H1 (cell line): ENCODE results near the gene NKAIN4. TPM values are rescaled to one million over a fixed set of nuclear protein-coding genes. Genes with fewer than 3 reads are reported as not detected.
A peak's percentile ranks its signal among the peaks of the same experiment; 100 is the strongest.

Experiments used
- CTCF ChIA-PET: fragments of 300-600 bp; sonication (Branson Sonifier 250); formaldehyde crosslinking; loops from one replicate; lab custom pipeline; 2021; ENCODE audit not compliant: partially characterized antibody; lab: Charles Lee
- POLR2A ChIA-PET: fragments of 300-600 bp; sonication (Branson Sonifier 250); formaldehyde crosslinking; loops from one replicate; lab custom pipeline; 2021; ENCODE audit warnings: inconsistent platforms; ENCODE audit not compliant: partially characterized antibody; lab: Charles Lee
- DNase-seq, 2 experiments: peaks; one replicate each; pipeline versions ENCODE4 v3.0.0 to v3.0.0-alpha.2; 2010 to 2022; ENCODE audit warnings: low spot score in 2 of 2, low read depth in 1 of 2, mixed read lengths in 1 of 2
- FAIRE-seq: peaks from 2 replicates; lab custom pipeline; 2011; peaks lifted over from hg19 to GRCh38; lab: Jason Lieb, UNC
- H2AFZ ChIP-seq: 2 replicates; pipeline ENCODE4 v1.8.1; 2012; ENCODE audit warnings: low read length, inconsistent platforms
- H2AK5ac ChIP-seq: 2 replicates; pipeline ENCODE4 v1.6.1; 2013; ENCODE audit warnings: low read depth, low read length
- H2BK120ac ChIP-seq: replicated peaks from 2 replicates; pipeline ENCODE3; 2013; ENCODE audit warnings: low read depth, low read length, inconsistent platforms
- H2BK12ac ChIP-seq: 2 replicates; pipeline ENCODE4 v1.6.1; 2013; ENCODE audit warnings: low read depth, low read length
- H2BK15ac ChIP-seq: 2 replicates; pipeline ENCODE4 v1.6.1; 2013; ENCODE audit warnings: low read length
- H2BK20ac ChIP-seq: 2 replicates; pipeline ENCODE4 v1.6.1; 2013; ENCODE audit warnings: low read length
- H2BK5ac ChIP-seq: 2 replicates; pipeline ENCODE4 v1.6.1; 2013; ENCODE audit warnings: low read depth, low read length
- H3K14ac ChIP-seq: 2 replicates; pipeline ENCODE4 v1.6.1; 2013; ENCODE audit warnings: inconsistent platforms; ENCODE audit not compliant: insufficient read length
- H3K18ac ChIP-seq: 2 replicates; pipeline ENCODE4 v1.6.1; 2013; ENCODE audit warnings: low read length; ENCODE audit errors: extremely low read depth
- H3K23ac ChIP-seq: 2 replicates; pipeline ENCODE4 v1.6.1; 2013; ENCODE audit warnings: inconsistent platforms; ENCODE audit not compliant: insufficient read length
- H3K23me2 ChIP-seq: 2 replicates; pipeline ENCODE4 v1.6.1; 2013; ENCODE audit warnings: low read depth, low read length
- H3K27ac ChIP-seq: 2 replicates; pipeline ENCODE4 v1.6.1; 2011; ENCODE audit warnings: low read depth, low read length, inconsistent platforms
- H3K27me3 ChIP-seq, 4 experiments: replicated peaks in 1 of 4; 1 replicate in 1 of 4; 2 replicates in 3 of 4; pipeline versions ENCODE4 v1.6.1 to v1.8.1; 2011 to 2013; ENCODE audit warnings: low read length in 3 of 4, mild to moderate bottlenecking in 3 of 4, inconsistent platforms in 2 of 4, mixed read lengths in 2 of 4, moderate library complexity in 1 of 4; ENCODE audit not compliant: control insufficient read depth in 3 of 4, insufficient read depth in 3 of 4; ENCODE audit errors: extremely low read depth in 1 of 4
- H3K36me3 ChIP-seq, 4 experiments: 2 replicates each; pipeline versions ENCODE4 v1.6.1 to v1.8.1; 2011 to 2013; ENCODE audit warnings: mild to moderate bottlenecking in 4 of 4, low read length in 3 of 4, moderate library complexity in 2 of 4, control low read depth in 1 of 4, inconsistent platforms in 1 of 4; ENCODE audit not compliant: insufficient read depth in 4 of 4, control insufficient read depth in 2 of 4
- H3K4ac ChIP-seq: replicated peaks from 2 replicates; pipeline ENCODE3; 2013; ENCODE audit warnings: low read length, low read depth, mixed read lengths, inconsistent platforms; ENCODE audit not compliant: insufficient read length
- H3K4me1 ChIP-seq, 4 experiments: replicated peaks in 1 of 4; 1 replicate in 1 of 4; 2 replicates in 3 of 4; pipeline versions ENCODE4 v1.6.1 to v1.8.1; 2011 to 2013; ENCODE audit warnings: low read length in 3 of 4, inconsistent platforms in 2 of 4, mixed read lengths in 1 of 4; ENCODE audit not compliant: insufficient read depth in 4 of 4, control insufficient read depth in 3 of 4
- H3K4me2 ChIP-seq, 2 experiments: 2 replicates each; pipeline versions ENCODE4 v1.6.1 to v1.8.1; 2011 to 2013; ENCODE audit warnings: low read depth in 2 of 2, low read length in 2 of 2, control low read depth in 1 of 2, inconsistent platforms in 1 of 2, mild to moderate bottlenecking in 1 of 2; ENCODE audit not compliant: insufficient read depth in 1 of 2
- H3K4me3 ChIP-seq, 4 experiments: fragments of 200-600, 300-600 bp in 1 of 4; sonication (generic), shearing (Covaris generic), sonication (Bioruptor Twin) in 1 of 4; 2 replicates each; pipeline versions ENCODE4 v1.5.1 to v1.8.1; 2011 to 2016; ENCODE audit warnings: low read length in 4 of 4, low read depth in 3 of 4, control low read depth in 2 of 4, inconsistent platforms in 2 of 4, mild to moderate bottlenecking in 2 of 4, mixed read lengths in 1 of 4, moderate library complexity in 1 of 4; ENCODE audit not compliant: insufficient read depth in 2 of 4; ENCODE audit errors: extremely low read depth in 1 of 4
- H3K56ac ChIP-seq: replicated peaks from 2 replicates; pipeline ENCODE3; 2013; ENCODE audit warnings: low read depth, mild to moderate bottlenecking, mixed read lengths, low read length, inconsistent platforms; ENCODE audit not compliant: insufficient read length
- H3K79me1 ChIP-seq: 2 replicates; pipeline ENCODE4 v1.6.1; 2013; ENCODE audit warnings: low read depth, low read length, control low read depth
- H3K79me2 ChIP-seq, 2 experiments: 2 replicates each; pipeline versions ENCODE4 v1.6.1 to v1.8.1; 2012 to 2013; ENCODE audit warnings: low read length in 2 of 2, mild to moderate bottlenecking in 2 of 2, inconsistent platforms in 1 of 2; ENCODE audit not compliant: insufficient read depth in 2 of 2, control insufficient read depth in 1 of 2
- H3K9ac ChIP-seq, 4 experiments: replicated peaks in 1 of 4; 1 replicate in 1 of 4; 2 replicates in 3 of 4; pipeline versions ENCODE4 v1.6.1 to v1.8.1; 2011 to 2013; ENCODE audit warnings: low read depth in 3 of 4, low read length in 3 of 4, control low read depth in 2 of 4, mild to moderate bottlenecking in 2 of 4, moderate library complexity in 2 of 4, inconsistent platforms in 1 of 4; ENCODE audit errors: extremely low read depth in 1 of 4
- H3K9me3 ChIP-seq, 2 experiments: 2 replicates each; pipeline versions ENCODE4 v1.6.1 to v1.8.1; 2012 to 2013; ENCODE audit warnings: mild to moderate bottlenecking in 2 of 2, moderate library complexity in 2 of 2, control low read depth in 1 of 2, inconsistent platforms in 1 of 2, low read depth in 1 of 2, low read length in 1 of 2, mixed read lengths in 1 of 2; ENCODE audit not compliant: insufficient read depth in 2 of 2
- H4K20me1 ChIP-seq, 2 experiments: replicated peaks in 1 of 2; 2 replicates each; pipeline versions ENCODE3 to v1.8.1; 2011 to 2013; ENCODE audit warnings: inconsistent platforms in 2 of 2, low read length in 2 of 2, mild to moderate bottlenecking in 1 of 2; ENCODE audit not compliant: insufficient read depth in 2 of 2, control insufficient read depth in 1 of 2
- H4K5ac ChIP-seq: 2 replicates; pipeline ENCODE4 v1.6.1; 2013; ENCODE audit warnings: low read length, low read depth, mixed read lengths, inconsistent platforms; ENCODE audit not compliant: insufficient read length
- H4K8ac ChIP-seq: 2 replicates; pipeline ENCODE4 v1.8.0; 2013; ENCODE audit warnings: mild to moderate bottlenecking, moderate library complexity, low read length, inconsistent platforms; ENCODE audit not compliant: insufficient read depth; ENCODE audit errors: extremely low read depth
- H4K91ac ChIP-seq: replicated peaks from 2 replicates; pipeline ENCODE3; 2013; ENCODE audit warnings: low read length, mixed read lengths, inconsistent platforms; ENCODE audit not compliant: insufficient read length
- WGBS, 2 experiments: shearing (Covaris generic) in 1 of 2; methylation state at CpG; one replicate each; pipeline versions ENCODE4 v1.1.6 to v1.1.7; 2013 to 2015; ENCODE audit warnings: low lambda C conversion rate in 2 of 2, mixed read lengths in 2 of 2, inconsistent platforms in 1 of 2, low coverage in 1 of 2, missing lambda C conversion rate in 1 of 2; ENCODE audit not compliant: insufficient replicate concordance in 2 of 2, insufficient coverage in 1 of 2, insufficient read length in 1 of 2; ENCODE audit errors: extremely low coverage in 1 of 2, missing lambda C conversion rate in 1 of 2; 5-methylcytosine and 5-hydroxymethylcytosine counted together
- polyA plus RNA-seq, 7 experiments: library from polyadenylated mRNA; depleted of rRNA in 3 of 7; stranded (reverse) in 5 of 7; unstranded in 2 of 7; fragments of >200 nt in 5 of 7; fragments of 200-250 nt in 2 of 7; gene quantifications; 1 replicate in 5 of 7; 2 replicates in 1 of 7; 4 replicates in 1 of 7; pipeline versions ENCODE4 v1.2.1 to v1.2.3, GENCODE V29; 2011 to 2013; ENCODE audit warnings: missing spikeins in 2 of 7, mixed read lengths in 2 of 7
- total RNA-seq: library from RNA; stranded (reverse); fragmentation: NEBNext Ultra II Directional; extraction: Animal tissue kit (Norgen Biotek cat#: 25700); gene quantifications from 2 replicates; pipeline ENCODE4 v1.2.1, GENCODE V29; 2021
- TF ChIP-seq, protein P1 (sequence below), 3 experiments: IDR thresholded peaks; 1 replicate in 2 of 3; 2 replicates in 1 of 3; pipeline versions ENCODE4 v1.5.1 to v1.6.1; 2011; ENCODE audit warnings: low read length in 3 of 3, mild to moderate bottlenecking in 3 of 3, inconsistent platforms in 2 of 3, low read depth in 1 of 3, moderate library complexity in 1 of 3; ENCODE audit not compliant: insufficient read depth in 1 of 3; ENCODE audit errors: control extremely low read depth in 1 of 3

NKAIN4 gene
- total and polyA plus RNA-seq, 2 of the 8 experiments (the other 6 are each of a cell fraction or from before 2014, with no cell fraction given) = 6.9 to 17.0 TPM

DNA sequence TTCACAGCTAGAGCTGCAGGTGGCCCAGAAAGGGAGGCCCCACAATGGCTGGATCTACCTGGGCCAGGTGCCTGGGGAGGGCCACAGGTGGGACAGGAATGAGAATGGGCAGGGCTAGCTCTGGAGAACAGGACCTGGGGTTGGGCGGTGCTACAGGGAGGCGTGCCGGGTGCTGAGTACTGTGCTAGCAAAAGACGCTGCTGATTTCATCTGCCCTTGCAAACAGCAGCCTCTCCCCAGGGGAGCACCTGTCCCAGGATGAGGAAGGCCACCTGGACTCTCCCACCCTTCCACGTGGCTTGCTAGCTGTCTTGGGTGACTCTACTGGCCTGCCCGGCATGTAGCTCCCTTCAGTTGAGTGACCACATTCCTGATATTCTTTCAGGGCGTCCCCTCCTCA is 31.7 kb downstream of the NKAIN4 start:
- Histone ChIP-seq H3K36me3 (no peaks in the 10 kb centered on the region), H2AFZ (no peak overlapping the region), H2BK20ac (0 out of 2 replicates have a peak overlapping the region, but pooled peaks have one; percentile 34), H3K9ac (no peak overlapping the region), H3K23me2 (peaks cover 2% of the 10 kb centered on the region; the same call in 1 of the 2 replicates), H3K27me3 (peaks cover 0 to 3% (median 0%) of the 10 kb centered on the region in 4 experiments; a peak in 2 of 7 replicates), H3K23ac (no peak overlapping the region), H3K4me1 (peaks cover 0 to 6% (median 3%) of the 10 kb centered on the region in 4 experiments; a peak in 5 of 7 replicates), H4K20me1 (peaks cover 0 to 3% of the 10 kb centered on the region in 2 experiments), H3K56ac (no peak overlapping the region), H3K4me3 (no peak overlapping the region), H3K27ac (no peak overlapping the region), H4K91ac (peak overlapping the region; percentile 65), H2BK5ac (no peak overlapping the region), H2BK12ac (no peak overlapping the region), H3K4ac (no peak overlapping the region), H3K18ac (no peak overlapping the region), H3K79me1 (no peaks in the 10 kb centered on the region), H4K5ac (no peak overlapping the region), H3K14ac (no peak overlapping the region), H3K9me3 (no peaks in the 10 kb centered on the region), H3K4me2 (no peak overlapping the region), H2BK15ac (no peak overlapping the region), H2AK5ac (no peak overlapping the region), H2BK120ac (no peak overlapping the region), H3K79me2 (no peaks in the 10 kb centered on the region), H4K8ac (no peak overlapping the region)
- TF ChIP-seq, protein P1, sequence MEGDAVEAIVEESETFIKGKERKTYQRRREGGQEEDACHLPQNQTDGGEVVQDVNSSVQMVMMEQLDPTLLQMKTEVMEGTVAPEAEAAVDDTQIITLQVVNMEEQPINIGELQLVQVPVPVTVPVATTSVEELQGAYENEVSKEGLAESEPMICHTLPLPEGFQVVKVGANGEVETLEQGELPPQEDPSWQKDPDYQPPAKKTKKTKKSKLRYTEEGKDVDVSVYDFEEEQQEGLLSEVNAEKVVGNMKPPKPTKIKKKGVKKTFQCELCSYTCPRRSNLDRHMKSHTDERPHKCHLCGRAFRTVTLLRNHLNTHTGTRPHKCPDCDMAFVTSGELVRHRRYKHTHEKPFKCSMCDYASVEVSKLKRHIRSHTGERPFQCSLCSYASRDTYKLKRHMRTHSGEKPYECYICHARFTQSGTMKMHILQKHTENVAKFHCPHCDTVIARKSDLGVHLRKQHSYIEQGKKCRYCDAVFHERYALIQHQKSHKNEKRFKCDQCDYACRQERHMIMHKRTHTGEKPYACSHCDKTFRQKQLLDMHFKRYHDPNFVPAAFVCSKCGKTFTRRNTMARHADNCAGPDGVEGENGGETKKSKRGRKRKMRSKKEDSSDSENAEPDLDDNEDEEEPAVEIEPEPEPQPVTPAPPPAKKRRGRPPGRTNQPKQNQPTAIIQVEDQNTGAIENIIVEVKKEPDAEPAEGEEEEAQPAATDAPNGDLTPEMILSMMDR (IDR thresholded peaks at IDR 0.05; ENCODE audit: control extremely low read depth in 1 of 3, insufficient read depth in 1 of 3, low read depth in 1 of 3, low read length in 3 of 3) = no peak
- WGBS, 2 experiments = 79% methylated on average over 7 of the region's 7 CpGs; no CpG with 5 or more reads in 1 of the 2 experiments
- no peak for FAIRE-seq
- POLR2A ChIA-PET = interaction anchor here (1.2 to 3.0 kb wide), 3 partner anchors 22 to 68 kb away, joined by 3 to 10 read pairs (median 5); no protein-coding TSS in a partner anchor
- no peak for DNase-seq
- CTCF ChIA-PET = interaction anchor here (0.9 to 5.3 kb wide), 37 partner anchors 8 to 377 kb away, joined by 3 to 199 read pairs (median 8); partner anchors contain the start of genes ARFGAP1, BIRC7, COL20A1 and NKAIN4
